SK-N-SH treated with all-trans-retinoic acid at 6 μM for 48 hours (cell line): Measurements from ENCODE around the gene TMEM259.

Source experiments
- ATAC-seq: fragments of 200-7000 bp; cut with Tn5 transposase; 3 replicates; pipeline ENCODE4 v1.9.1; 2020; ENCODE audit warnings: mild to moderate bottlenecking, moderate library complexity
- ARNTL ChIP-seq: fragments of 450-650 bp; formaldehyde crosslinking; IDR thresholded peaks from 2 replicates; pipeline ENCODE4 v1.5.0; 2020; ENCODE audit warnings: low read depth, mild to moderate bottlenecking, moderate library complexity, borderline replicate concordance
- CSDC2 ChIP-seq: fragments of 250-450 bp; sonication (Bioruptor Pico); IDR thresholded peaks from 2 replicates; pipeline ENCODE4 v1.5.0; 2020; ENCODE audit warnings: mild to moderate bottlenecking, moderate library complexity
- CSRNP3 ChIP-seq: fragments of 250-450 bp; sonication (Bioruptor Pico); IDR thresholded peaks from 2 replicates; pipeline ENCODE4 v1.5.1; 2021; ENCODE audit warnings: mild to moderate bottlenecking, moderate library complexity
- ESRRG ChIP-seq: fragments of 250-450 bp; sonication (Bioruptor Pico); IDR thresholded peaks from 2 replicates; pipeline ENCODE4 v1.6.1; 2021; ENCODE audit warnings: mild to moderate bottlenecking
- GLIS3 ChIP-seq: fragments of 250-450 bp; sonication (Bioruptor Pico); IDR thresholded peaks from 2 replicates; pipeline ENCODE4 v1.5.0; 2020; ENCODE audit warnings: mild to moderate bottlenecking, moderate library complexity
- ISL1 ChIP-seq: fragments of 250-450 bp; sonication (Bioruptor Pico); IDR thresholded peaks from 2 replicates; pipeline ENCODE4 v2.1.2; 2022; ENCODE audit warnings: mild to moderate bottlenecking, moderate library complexity
- OSR1 ChIP-seq: fragments of 250-450 bp; sonication (Bioruptor Pico); IDR thresholded peaks from 2 replicates; pipeline ENCODE4 v1.8.0; 2022; ENCODE audit warnings: moderate library complexity, mild to moderate bottlenecking, inconsistent platforms
- PATZ1 ChIP-seq: fragments of 250-450 bp; sonication (Bioruptor Pico); IDR thresholded peaks from 2 replicates; pipeline ENCODE4 v1.8.0; 2020; ENCODE audit warnings: mild to moderate bottlenecking, moderate library complexity, borderline replicate concordance
- PPARA ChIP-seq: fragments of 250-450 bp; sonication (Bioruptor Pico); IDR thresholded peaks from 2 replicates; pipeline ENCODE4 v1.5.0; 2020; ENCODE audit warnings: mild to moderate bottlenecking, borderline replicate concordance
- RARB ChIP-seq: fragments of 250-450 bp; sonication (Bioruptor Pico); IDR thresholded peaks from 2 replicates; pipeline ENCODE4 v1.8.0; 2021; ENCODE audit warnings: mild to moderate bottlenecking, moderate library complexity
- SNAI2 ChIP-seq: fragments of 250-450 bp; sonication (Bioruptor Pico); IDR thresholded peaks from 2 replicates; pipeline ENCODE4 v1.5.0; 2020; ENCODE audit warnings: mild to moderate bottlenecking, moderate library complexity
- TOX ChIP-seq: fragments of 250-450 bp; sonication (Bioruptor Pico); IDR thresholded peaks from 2 replicates; pipeline ENCODE4 v1.8.0; 2021; ENCODE audit warnings: mild to moderate bottlenecking, moderate library complexity, borderline replicate concordance
- ZC3H10 ChIP-seq: fragments of 250-450 bp; sonication (Bioruptor Pico); IDR thresholded peaks from 2 replicates; pipeline ENCODE4 v1.5.1; 2021; ENCODE audit warnings: mild to moderate bottlenecking, moderate library complexity
- ZFP3 ChIP-seq: fragments of 250-450 bp; sonication (Bioruptor Pico); IDR thresholded peaks from 2 replicates; pipeline ENCODE4 v1.5.0; 2020; ENCODE audit warnings: mild to moderate bottlenecking, moderate library complexity
- ZNF565 ChIP-seq: fragments of 450-650 bp; formaldehyde crosslinking; conservative IDR thresholded peaks from 2 replicates; pipeline ENCODE4 v1.5.0; 2020; ENCODE audit warnings: low read depth, mild to moderate bottlenecking, moderate library complexity
- ZNF70 ChIP-seq: fragments of 450-650 bp; formaldehyde crosslinking; IDR thresholded peaks from 2 replicates; pipeline ENCODE4 v1.5.0; 2020; ENCODE audit warnings: mild to moderate bottlenecking, moderate library complexity
- ZNF8 ChIP-seq: fragments of 450-650 bp; formaldehyde crosslinking; IDR thresholded peaks from 2 replicates; pipeline ENCODE4 v1.5.0; 2020; ENCODE audit warnings: mild to moderate bottlenecking, moderate library complexity
- TF ChIP-seq, protein P1 (sequence below): fragments of 250-450 bp; sonication (Bioruptor Pico); IDR thresholded peaks from 2 replicates; pipeline ENCODE4 v1.5.1; 2020; ENCODE audit warnings: low read depth, mild to moderate bottlenecking, moderate library complexity
- TF ChIP-seq, protein P2 (sequence below): fragments of 250-450 bp; sonication (Bioruptor Pico); IDR thresholded peaks from 2 replicates; pipeline ENCODE4 v1.8.0; 2021; ENCODE audit warnings: low read depth, mild to moderate bottlenecking, moderate library complexity, borderline replicate concordance

Gene TMEM259

DNA sequence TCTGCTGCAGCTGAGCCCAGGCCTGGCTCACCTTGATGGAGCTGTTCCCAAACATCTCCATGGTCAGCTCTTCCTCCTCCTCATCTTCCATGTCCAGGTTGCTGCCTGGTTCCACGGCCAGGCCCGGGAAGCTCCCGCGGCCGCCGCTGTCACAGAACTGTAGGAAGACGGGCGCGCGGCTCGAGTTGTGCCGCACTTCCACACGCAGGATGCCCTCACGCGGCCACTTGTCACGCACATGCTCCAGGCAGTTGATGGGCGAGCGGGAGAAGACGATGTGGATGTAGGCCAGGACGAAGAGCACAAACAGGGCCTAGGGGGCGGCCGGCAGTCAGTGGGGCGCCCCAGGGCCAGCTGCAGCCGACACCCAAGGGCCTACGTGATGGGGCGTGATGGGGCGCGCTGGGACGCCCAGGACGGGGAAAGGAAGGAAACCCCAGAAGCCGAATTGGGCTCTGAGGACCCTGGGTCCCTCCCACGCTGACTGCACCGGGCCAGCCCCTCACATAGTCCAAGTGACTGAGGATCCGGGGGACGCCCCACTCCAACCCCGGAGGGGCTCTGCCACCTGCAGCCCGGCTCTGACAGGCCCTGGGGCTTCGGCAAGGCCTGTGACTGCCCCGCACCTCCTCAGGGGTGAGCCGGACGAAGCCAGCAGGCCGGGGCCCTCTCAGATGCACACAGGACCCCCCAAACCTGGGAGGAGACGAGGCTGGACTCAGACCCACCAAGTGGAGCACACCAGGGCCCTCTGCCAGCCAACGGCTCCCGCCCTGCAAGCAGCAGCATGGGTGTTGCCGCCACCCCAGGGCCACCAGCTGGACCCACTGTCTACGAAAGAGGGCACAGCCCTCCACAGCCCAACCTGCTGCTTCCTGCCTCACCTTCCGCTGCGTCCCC, 6.5 kb downstream of the TMEM259 start:
- ATAC-seq = no peak
- no peak for TF ChIP-seq ARNTL (CRISPR knock-in tag)
- TF ChIP-seq PATZ1 (CRISPR knock-in tag) = no peak
- TF ChIP-seq PPARA (CRISPR knock-in tag) = no peak
- no peak for TF ChIP-seq ZNF70 (CRISPR knock-in tag)
- no peak for TF ChIP-seq TOX (CRISPR knock-in tag)

- ATAC-seq = no peak
- TF ChIP-seq ISL1 = no peak
- TF ChIP-seq ESRRG (CRISPR knock-in tag) = no peak
- TF ChIP-seq PPARA (CRISPR knock-in tag) = no peak
- no peak for TF ChIP-seq ZNF8 (CRISPR knock-in tag)
- TF ChIP-seq CSRNP3 = no peak
- TF ChIP-seq ZC3H10 (CRISPR knock-in tag) = no peak
- TF ChIP-seq ZNF565 (CRISPR knock-in tag) = no peak
- TF ChIP-seq, protein P1, sequence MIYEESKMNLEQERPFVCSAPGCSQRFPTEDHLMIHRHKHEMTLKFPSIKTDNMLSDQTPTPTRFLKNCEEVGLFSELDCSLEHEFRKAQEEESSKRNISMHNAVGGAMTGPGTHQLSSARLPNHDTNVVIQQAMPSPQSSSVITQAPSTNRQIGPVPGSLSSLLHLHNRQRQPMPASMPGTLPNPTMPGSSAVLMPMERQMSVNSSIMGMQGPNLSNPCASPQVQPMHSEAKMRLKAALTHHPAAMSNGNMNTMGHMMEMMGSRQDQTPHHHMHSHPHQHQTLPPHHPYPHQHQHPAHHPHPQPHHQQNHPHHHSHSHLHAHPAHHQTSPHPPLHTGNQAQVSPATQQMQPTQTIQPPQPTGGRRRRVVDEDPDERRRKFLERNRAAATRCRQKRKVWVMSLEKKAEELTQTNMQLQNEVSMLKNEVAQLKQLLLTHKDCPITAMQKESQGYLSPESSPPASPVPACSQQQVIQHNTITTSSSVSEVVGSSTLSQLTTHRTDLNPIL (CRISPR knock-in tag) = no peak
- no peak for TF ChIP-seq ZFP3
- no peak for TF ChIP-seq GLIS3 (CRISPR knock-in tag)
- TF ChIP-seq TOX (CRISPR knock-in tag) = no peak
- no peak for TF ChIP-seq PATZ1 (CRISPR knock-in tag)
- TF ChIP-seq CSDC2 (CRISPR knock-in tag) = no peak
These were observed 7.7 kb downstream of the TMEM259 start for GRCh38 chr19:1013218-1013617.

- no peak for TF ChIP-seq CSDC2 (CRISPR knock-in tag)
- no peak for TF ChIP-seq ZFP3
- no peak for TF ChIP-seq ARNTL (CRISPR knock-in tag)
- TF ChIP-seq GLIS3 (CRISPR knock-in tag) = no peak
- no peak for TF ChIP-seq ZNF565 (CRISPR knock-in tag)
- TF ChIP-seq PPARA (CRISPR knock-in tag) = no peak
- TF ChIP-seq ZC3H10 (CRISPR knock-in tag) = no peak
- TF ChIP-seq RARB (CRISPR knock-in tag) = no peak
- TF ChIP-seq, protein P2, sequence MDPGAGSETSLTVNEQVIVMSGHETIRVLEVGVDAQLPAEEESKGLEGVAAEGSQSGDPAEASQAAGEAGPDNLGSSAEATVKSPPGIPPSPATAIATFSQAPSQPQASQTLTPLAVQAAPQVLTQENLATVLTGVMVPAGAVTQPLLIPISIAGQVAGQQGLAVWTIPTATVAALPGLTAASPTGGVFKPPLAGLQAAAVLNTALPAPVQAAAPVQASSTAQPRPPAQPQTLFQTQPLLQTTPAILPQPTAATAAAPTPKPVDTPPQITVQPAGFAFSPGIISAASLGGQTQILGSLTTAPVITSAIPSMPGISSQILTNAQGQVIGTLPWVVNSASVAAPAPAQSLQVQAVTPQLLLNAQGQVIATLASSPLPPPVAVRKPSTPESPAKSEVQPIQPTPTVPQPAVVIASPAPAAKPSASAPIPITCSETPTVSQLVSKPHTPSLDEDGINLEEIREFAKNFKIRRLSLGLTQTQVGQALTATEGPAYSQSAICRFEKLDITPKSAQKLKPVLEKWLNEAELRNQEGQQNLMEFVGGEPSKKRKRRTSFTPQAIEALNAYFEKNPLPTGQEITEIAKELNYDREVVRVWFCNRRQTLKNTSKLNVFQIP (CRISPR knock-in tag) = no peak
- no peak for TF ChIP-seq OSR1
- no peak for TF ChIP-seq PATZ1 (CRISPR knock-in tag)
- TF ChIP-seq, protein P1 (CRISPR knock-in tag) = no peak
- TF ChIP-seq ISL1 = no peak
- TF ChIP-seq SNAI2 (CRISPR knock-in tag) = no peak
- ATAC-seq = no peak
These were observed 8.6 kb downstream of the TMEM259 start for GRCh38 chr19:1012334-1012733.
